MG63 (cell line): Measurements from ENCODE around the gene ODF2. TPM values are rescaled to one million over a fixed set of nuclear protein-coding genes. Genes with fewer than 3 reads are reported as not detected.

ENCODE experiments used
- DNase-seq: peaks from one replicate; pipeline ENCODE4 v3.0.0-alpha.2; 2020
- H3K27me3 ChIP-seq: fragments of 250-450 bp; sonication (Bioruptor Pico); 2 replicates; pipeline ENCODE4 v1.5.1; 2020; ENCODE audit warnings: mild to moderate bottlenecking, moderate library complexity
- H3K36me3 ChIP-seq: fragments of 250-450 bp; sonication (Bioruptor Pico); 2 replicates; pipeline ENCODE4 v1.5.1; 2020; ENCODE audit warnings: mild to moderate bottlenecking, moderate library complexity
- H3K4me3 ChIP-seq: fragments of 250-450 bp; sonication (Bioruptor Pico); 2 replicates; pipeline ENCODE4 v1.5.1; 2020; ENCODE audit warnings: mild to moderate bottlenecking, moderate library complexity
- H3K9me3 ChIP-seq: fragments of 250-450 bp; sonication (Bioruptor Pico); 2 replicates; pipeline ENCODE4 v1.5.1; 2020; ENCODE audit warnings: mild to moderate bottlenecking, moderate library complexity
- total RNA-seq: library from RNA; depleted of rRNA; stranded (reverse); fragments of >200 nt; shearing (Covaris generic); gene quantifications from 2 replicates; pipeline ENCODE4 v1.2.3, GENCODE V29; 2014; ENCODE audit warnings: low replicate concordance; rRNA removed

The ODF2 gene
- total RNA-seq, 1 experiment from 2014 or later, result 46.9 TPM

DNA sequence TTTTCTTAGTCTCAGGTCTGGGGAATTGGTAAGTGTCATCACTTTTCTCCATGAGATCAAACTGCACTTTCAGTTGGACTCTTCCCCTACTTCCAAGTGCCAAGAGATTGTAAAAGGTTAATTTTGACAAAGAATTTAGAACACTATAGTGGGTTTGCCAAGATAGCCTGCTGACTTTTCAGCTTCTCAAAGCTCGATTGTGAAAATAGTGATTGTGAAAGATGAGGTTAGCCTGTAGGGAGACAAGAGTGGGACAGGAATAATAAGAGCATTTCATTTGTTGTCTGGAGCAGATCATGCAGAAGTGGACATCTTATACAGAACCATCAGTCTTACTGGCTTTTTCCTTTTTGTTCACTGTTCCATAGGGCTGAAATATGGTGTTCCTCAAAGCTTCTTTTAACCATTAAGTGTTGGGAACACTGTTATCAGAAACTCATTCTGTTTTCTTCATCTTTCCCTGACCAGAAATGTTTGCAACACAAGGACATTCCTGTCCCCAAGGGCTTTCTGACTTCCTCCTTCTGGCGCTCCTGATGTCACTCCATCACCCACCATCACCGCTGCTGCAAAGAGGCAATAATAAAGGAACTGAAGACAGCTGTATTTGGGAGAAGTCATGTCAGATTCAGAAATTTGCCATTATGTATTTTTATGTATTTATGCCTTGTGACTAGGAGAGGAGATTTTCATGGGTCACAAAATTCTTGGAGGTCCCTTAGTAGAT is 85.0 kb downstream of the ODF2 start:
- Histone ChIP-seq H3K4me3 (no peak overlapping the region), H3K36me3 (peaks cover 27% of the 10 kb centered on the region), H3K27me3 (no peaks in the 10 kb centered on the region), H3K9me3 (no peaks in the 10 kb centered on the region)
- DNase-seq, result no peak

DNA sequence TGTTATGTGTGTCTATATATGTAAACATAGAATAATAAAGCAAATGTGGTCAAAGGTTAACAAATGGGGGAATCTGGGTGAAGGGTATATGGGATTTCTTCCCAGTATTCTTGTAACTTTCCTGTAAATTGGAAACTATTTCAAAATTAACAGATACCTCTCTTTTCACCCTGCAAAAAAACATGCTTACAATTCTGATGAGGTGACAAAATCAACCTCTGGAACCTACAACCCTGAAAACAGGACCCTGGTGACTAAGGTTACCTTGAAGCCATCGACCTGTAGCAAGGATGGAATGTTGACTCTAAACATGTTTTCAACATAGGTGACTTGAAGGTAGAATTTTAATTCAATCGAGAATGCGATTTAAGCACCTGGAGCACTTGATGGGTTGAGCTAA is 90.7 kb downstream of the ODF2 start:
- Histone ChIP-seq H3K36me3 (peaks cover 4% of the 10 kb centered on the region; the same call in 1 of the 2 replicates), H3K27me3 (no peaks in the 10 kb centered on the region), H3K4me3 (no peak overlapping the region), H3K9me3 (no peaks in the 10 kb centered on the region)
- DNase-seq, result no peak

DNA sequence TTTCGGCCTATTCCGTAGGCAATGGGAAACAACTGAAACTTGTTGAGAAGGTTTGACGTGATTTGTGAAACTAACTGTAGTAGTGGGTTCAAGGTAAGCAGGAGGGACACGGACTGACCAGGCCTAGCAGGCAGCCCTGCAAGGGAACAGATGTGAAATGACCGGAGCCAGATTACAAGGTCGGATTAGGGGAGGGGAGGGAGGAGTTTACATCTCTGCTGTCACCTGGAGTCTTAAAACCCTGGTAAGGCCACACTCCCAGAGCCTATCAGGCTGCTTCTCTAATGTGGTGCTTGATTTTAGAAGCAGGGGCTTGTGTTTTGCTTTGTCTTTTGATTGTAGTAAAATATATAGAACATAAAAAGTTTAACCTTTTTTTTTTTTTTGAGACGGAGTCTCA is 93.1 kb downstream of the ODF2 start:
- Histone ChIP-seq H3K36me3 (no peaks in the 10 kb centered on the region), H3K9me3 (no peaks in the 10 kb centered on the region), H3K4me3 (no peak overlapping the region), H3K27me3 (no peaks in the 10 kb centered on the region)
- DNase-seq, result no peak

DNA sequence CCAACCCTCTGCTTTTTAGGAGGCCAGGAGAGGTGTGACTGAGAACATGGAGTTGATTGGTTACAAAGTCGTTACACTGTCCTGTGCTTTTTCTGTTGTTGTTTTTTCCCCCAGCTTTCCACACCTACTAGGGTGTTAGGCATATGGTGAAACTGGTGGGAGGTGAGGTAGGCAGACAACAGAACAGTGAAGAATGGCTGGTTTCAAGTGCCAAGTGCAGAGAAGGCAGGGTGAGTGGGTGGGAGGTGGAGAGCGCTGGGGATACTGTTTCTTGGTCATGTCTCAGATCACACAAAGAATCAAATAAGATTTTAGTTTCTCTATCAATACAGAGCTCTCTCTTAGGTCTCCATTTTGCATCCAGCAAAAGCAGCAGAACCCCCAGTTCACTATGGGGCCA is 94.4 kb downstream of the ODF2 start:
- Histone ChIP-seq H3K4me3 (no peak overlapping the region), H3K27me3 (no peaks in the 10 kb centered on the region), H3K9me3 (no peaks in the 10 kb centered on the region), H3K36me3 (peaks cover 6% of the 10 kb centered on the region; the same call in 1 of the 2 replicates)
- no peak for DNase-seq

Other genes starting within 250 kb of the ODF2 start
- gene GOLGA2, start 180.0 kb upstream of the ODF2 start, total RNA-seq, result 51.0 and 70.3 TPM in 2 replicates
- 24.1 and 42.3 TPM in 2 replicates for gene SWI5, start 179.7 kb upstream of the ODF2 start, total RNA-seq
- gene TRUB2, start 133.6 kb upstream of the ODF2 start, total RNA-seq, result 12.3 and 26.9 TPM in 2 replicates
- 18.7 and 36.6 TPM in 2 replicates for gene COQ4, start 133.2 kb upstream of the ODF2 start, total RNA-seq
- gene SLC27A4, start 115.5 kb upstream of the ODF2 start, total RNA-seq, result 10.9 and 31.1 TPM in 2 replicates
- gene URM1, start 84.6 kb upstream of the ODF2 start, total RNA-seq, result 98.8 and 101 TPM in 2 replicates
- 8.9 and 10.4 TPM in 2 replicates for gene CERCAM, start 35.1 kb upstream of the ODF2 start, total RNA-seq
- gene GLE1, start 48.7 kb downstream of the ODF2 start, total RNA-seq, result 58.5 and 60.3 TPM in 2 replicates
- gene SPTAN1, start 96.6 kb downstream of the ODF2 start, total RNA-seq, result 82.6 and 111 TPM in 2 replicates
- 117 and 122 TPM in 2 replicates for gene DYNC2I2, start 200.8 kb downstream of the ODF2 start, total RNA-seq
- 782 and 1,015 TPM in 2 replicates for gene SET, start 233.2 kb downstream of the ODF2 start, total RNA-seq
- gene PKN3, start 246.5 kb downstream of the ODF2 start, total RNA-seq, result 10.2 and 10.5 TPM in 2 replicates